Esophagus squamous epithelium (tissue), 4 donors: ENCODE results near the gene PHOSPHO1.

ENCODE experiments used
- POLR2A ChIP-seq, 4 donors: fragments of 450-650 bp; IDR thresholded peaks; one replicate each; pipeline ENCODE4 v1.6.1; 2017; ENCODE audit warnings: antibody characterized with exemption in 4 of 4, mild to moderate bottlenecking in 4 of 4, moderate library complexity in 3 of 4
- TF ChIP-seq, protein P1 (sequence below), 6 experiments: fragments of 450-650 bp in 4 of 6; fragments of 200-600 bp in 2 of 6; sonication (generic) in 2 of 6; IDR thresholded peaks; one replicate each; pipeline ENCODE4 v1.5.1; 2016 to 2019; ENCODE audit warnings: antibody characterized with exemption in 6 of 6, mild to moderate bottlenecking in 4 of 6, moderate library complexity in 4 of 6

DNA sequence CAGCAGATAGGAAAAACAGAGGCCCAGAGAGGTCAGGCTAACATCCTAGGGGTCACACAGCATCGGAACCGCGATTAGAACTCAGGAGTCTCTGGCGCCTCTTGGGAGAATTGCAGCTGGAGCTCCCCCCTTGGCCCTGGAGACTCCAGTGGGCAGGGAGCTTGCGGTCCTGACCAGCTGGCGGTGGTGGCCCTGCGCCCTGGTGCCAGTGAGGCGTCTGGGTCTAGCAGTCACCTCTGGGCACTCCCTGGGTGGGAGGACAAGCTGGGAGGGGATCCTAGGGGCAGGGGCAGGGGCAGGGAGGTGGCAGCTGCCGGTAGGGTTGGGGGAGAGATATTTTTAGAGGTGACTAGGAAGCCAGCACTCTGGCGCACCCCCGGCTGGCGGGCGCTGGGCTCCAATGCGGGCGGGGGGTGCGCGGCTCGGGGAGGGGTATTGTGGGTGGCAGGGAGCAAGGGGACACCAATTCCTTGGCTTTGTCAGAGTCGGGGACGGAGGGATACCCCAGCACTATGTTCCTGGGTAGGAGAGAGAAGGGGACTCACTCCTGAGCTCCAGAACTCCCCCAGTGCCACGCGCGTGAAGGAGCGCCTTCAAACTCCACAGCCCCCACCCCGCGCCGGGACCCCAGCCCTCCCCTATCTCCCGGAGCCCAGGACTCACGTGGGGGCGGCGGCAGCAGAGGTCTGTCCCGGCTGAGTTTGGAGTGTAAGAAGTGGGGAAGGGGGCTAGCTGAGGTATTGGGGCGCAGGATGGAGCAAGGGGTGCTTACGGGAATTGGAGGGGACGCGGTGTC, 584 bp downstream of the PHOSPHO1 start:
- TF ChIP-seq POLR2A (IDR thresholded peaks at IDR 0.05): no peak
- TF ChIP-seq, protein P1, sequence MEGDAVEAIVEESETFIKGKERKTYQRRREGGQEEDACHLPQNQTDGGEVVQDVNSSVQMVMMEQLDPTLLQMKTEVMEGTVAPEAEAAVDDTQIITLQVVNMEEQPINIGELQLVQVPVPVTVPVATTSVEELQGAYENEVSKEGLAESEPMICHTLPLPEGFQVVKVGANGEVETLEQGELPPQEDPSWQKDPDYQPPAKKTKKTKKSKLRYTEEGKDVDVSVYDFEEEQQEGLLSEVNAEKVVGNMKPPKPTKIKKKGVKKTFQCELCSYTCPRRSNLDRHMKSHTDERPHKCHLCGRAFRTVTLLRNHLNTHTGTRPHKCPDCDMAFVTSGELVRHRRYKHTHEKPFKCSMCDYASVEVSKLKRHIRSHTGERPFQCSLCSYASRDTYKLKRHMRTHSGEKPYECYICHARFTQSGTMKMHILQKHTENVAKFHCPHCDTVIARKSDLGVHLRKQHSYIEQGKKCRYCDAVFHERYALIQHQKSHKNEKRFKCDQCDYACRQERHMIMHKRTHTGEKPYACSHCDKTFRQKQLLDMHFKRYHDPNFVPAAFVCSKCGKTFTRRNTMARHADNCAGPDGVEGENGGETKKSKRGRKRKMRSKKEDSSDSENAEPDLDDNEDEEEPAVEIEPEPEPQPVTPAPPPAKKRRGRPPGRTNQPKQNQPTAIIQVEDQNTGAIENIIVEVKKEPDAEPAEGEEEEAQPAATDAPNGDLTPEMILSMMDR (IDR thresholded peaks at IDR 0.05): no peak
